Measurements from ENCODE around the gene MXD1.

- TF ChIP-seq POLR2A (IDR thresholded peaks at IDR 0.05), result no peak
- TF ChIP-seq CTCF (IDR thresholded peaks at IDR 0.05), result no peak
Measured at GRCh38 chr2:69979902-69980807, 65.2 kb downstream of the MXD1 start.

Measured in breast epithelium (tissue), 3 donors.